NCI-H460 (cell line): ENCODE measurements around the gene RPSA. TPM values are rescaled to one million over a fixed set of nuclear protein-coding genes. Genes with fewer than 3 reads are reported as not detected.
"Not testable (repeated sequence)": the region's sequence is repeated elsewhere in the genome, so short reads cannot be mapped to it uniquely, and the experiment has no call there.

ENCODE experiments used
- DNase-seq: peaks from one replicate; pipeline ENCODE4 v3.0.0-alpha.2; 2016; ENCODE audit warnings: low read depth; ENCODE audit errors: extremely low read depth
- total RNA-seq: library from RNA; depleted of rRNA; stranded (reverse); fragments of >200 nt; shearing (Covaris generic); gene quantifications from 2 replicates; pipeline ENCODE4 v1.2.3, GENCODE V29; 2014

Gene RPSA
- total RNA-seq, 1 experiment from 2014 or later = 2,368 TPM

DNA sequence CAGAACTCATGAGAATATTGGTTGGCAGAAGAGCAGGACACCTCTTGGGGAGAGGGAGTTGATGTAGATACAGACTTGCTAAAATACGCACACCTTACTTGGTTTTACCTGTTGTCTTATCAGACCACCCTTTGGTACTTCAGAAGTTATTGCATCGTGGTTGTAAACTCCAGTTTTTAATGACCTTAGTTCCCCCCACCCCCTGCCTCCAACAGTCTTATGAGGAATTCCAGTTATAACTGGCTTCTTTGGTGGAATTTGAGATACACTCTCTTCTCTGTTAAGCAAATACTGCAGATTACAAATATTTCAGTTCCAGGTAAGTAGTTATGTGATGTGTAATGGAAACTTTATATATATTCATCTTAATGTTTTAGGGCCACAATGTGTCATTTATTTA, 18.4 kb upstream of the RPSA start:
- DNase-seq = no peak

DNA sequence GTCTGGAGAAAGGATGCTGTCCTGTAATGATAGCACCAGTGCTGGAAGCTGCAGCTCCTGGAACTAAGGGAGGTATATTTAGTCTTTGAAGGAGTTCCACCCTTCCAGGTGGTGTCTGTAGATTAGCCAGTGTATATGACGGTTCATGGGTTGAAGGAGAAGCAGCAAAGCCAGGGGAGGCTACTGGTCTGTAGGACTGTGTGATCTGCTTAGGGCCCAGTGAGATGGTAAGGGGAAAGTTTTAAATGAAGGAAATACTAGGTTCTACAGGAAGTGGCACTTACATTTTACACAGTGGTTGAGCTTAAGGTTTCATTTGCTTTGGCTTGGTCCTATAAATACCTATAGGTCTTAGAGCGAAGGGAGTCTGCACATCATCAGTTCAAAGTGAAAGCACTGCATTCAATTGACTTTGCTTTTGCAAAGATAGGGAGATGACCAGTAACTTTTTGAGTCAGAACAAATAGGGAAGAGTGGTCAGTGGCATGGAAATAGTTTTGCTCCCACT, 17.7 kb upstream of the RPSA start:
- no peak for DNase-seq

DNA sequence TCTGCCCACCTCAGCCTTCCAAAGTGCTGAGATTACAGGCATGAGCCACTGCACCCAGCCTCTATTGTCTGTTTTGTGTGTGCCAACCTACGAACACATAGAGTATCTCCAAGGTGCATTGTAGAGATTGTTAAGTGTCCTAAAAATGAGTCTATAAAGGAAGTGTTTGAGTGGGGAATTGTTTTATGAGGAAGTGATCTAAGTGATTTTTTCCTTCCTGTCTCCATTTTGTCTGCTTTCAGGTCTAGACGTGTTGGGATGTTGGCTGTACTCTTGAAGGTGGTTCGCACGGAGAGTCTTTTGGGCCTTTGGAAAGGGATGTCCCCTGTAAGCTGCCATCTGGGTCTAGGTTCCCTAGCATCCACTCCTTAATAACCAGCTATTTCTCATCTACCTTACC, 16.3 kb upstream of the RPSA start:
- no peak for DNase-seq

DNA sequence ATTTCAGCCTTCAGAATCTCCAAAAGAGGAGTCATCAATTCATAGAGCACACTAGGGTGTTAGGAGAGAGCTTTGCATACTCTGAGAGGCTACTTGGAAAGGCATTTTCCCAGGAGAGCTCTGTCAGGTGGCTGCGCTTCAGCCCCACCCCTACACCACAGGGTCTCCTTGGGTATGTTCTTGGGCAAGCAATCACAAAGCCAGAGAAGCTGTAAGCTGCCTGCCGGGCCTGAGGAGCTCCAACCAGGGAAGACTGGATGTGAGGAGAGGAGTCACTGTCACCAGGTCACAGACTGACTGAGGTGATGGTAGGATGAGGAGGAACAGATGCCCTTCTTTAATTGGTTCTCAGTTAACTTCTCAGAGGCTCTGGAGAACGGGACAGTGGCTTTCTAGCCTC, 9.8 kb upstream of the RPSA start:
- DNase-seq = no peak

DNA sequence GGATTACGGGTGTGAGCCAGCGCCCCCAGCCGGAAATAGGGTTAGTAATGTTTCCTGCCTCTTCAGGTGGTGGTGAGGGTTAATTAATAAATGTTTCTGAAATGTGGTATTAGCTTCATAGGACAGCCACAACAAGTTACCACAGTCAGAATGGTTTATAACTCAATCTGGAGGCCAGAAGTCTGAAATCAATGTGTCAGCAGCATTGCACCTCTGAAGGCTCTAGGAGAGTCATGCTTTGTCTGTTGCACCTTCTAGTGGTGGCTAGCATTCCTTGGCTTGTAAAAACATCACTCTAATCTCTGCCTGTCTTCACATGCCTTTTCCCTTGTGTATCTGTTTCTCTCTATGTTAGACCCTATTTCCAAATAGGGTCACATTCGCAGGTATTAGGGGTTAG, 7.8 kb upstream of the RPSA start:
- no peak for DNase-seq

DNA sequence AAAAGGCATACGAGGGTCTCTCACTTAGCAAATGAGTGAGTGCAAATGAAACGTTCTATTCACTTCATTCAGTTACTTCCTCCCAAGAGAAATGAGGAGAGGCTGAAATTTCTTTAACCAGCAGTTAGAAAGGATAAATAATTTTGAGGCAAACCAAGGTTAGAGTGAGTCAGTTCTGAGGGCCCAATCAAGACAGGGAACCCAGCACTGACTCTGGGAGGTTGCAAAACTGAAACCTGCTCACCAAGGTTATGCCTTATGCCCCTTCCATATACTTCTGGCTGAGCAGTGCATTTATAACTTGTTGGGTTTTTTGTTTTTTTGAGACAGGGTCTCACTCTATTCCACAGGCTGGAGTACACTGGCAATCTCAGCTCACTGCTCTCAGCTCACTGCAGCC, 4.5 kb upstream of the RPSA start:
- DNase-seq = no peak

DNA sequence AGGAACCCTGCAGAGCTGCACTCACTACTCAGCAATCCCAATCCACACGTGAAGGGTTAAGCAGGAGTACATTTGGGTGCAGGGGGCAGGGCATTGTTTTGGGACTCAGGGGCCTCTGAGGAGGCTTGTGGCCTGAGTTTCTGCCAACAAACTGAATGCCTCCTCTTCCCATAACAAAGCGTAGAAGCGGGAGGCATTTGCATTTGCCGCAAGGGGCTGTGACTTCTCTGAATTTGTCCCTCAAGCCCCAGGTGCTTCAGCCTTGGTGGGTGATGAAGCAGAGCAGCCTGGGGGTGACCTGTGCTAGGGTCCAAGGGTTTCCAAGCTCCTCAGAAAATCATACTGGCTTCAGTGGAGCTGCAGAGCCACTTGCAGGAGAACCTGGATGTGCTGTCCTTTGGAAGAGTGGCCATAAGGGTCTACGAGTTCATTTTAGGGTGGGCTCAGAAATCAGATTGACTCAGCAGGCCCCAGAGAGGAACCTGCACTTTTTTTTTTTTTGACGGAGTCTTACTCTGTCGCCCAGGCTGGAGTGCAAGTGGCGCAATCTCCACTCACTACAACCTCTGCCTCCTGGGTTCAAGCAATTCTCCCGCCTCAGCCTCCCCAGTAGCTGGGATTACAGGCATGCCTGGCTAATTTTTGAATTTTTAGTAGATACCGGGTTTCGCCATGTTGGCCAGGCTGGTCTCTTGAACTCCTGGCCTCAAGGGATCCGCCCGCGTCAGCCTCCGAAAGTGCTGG, 1.4 kb upstream of the RPSA start:
- DNase-seq = no peak

DNA sequence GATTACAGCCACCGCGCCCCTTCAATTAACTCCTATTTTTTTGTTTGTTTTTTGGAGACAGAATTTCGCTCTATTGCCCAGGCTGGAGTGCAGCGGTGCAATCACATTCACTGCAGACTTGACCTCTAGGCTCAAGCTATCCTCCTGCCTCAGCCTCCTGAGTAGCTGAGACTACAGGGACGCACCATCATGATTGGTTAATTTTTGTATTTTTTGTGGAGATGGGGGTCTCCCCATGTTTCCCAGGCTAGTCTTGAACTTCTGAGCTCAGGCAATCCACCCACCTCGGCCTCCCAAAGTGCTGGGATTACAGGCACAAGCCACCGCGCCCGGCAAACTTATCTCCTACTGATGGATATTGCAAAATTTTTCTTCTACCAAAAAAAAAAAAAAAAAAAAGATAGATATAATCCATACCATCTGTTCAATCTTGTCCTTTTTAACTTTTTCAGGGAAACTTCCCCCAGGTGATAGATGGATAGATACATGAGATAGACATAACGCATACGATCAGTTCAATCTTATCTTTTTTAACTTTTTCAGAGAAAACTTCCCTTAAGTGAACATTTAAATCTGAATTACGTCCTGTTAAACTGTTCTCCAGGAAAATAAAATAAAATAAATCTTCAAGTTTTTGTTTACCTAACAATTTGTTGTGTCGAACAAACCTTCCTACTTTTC, 693 bp upstream of the RPSA start:
- DNase-seq = no peak

DNA sequence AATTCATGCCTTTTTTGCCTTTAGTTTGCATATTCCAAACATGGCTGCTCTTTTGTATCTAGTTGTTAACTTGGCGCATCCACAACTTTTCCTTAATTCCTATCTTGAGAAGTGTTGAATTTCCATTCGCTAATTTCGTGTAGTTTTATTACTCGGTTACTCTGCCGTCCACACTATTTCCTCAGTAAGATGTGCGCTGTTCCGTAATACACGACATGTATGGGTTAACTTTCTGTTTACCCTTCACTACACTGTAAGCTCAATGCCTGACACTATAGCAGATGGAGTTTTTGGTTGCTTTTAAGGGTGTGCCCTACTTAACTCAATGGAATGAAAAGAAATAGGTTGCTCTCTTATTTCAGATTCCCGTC, 724 bp downstream of the RPSA start:
- no peak for DNase-seq

DNA sequence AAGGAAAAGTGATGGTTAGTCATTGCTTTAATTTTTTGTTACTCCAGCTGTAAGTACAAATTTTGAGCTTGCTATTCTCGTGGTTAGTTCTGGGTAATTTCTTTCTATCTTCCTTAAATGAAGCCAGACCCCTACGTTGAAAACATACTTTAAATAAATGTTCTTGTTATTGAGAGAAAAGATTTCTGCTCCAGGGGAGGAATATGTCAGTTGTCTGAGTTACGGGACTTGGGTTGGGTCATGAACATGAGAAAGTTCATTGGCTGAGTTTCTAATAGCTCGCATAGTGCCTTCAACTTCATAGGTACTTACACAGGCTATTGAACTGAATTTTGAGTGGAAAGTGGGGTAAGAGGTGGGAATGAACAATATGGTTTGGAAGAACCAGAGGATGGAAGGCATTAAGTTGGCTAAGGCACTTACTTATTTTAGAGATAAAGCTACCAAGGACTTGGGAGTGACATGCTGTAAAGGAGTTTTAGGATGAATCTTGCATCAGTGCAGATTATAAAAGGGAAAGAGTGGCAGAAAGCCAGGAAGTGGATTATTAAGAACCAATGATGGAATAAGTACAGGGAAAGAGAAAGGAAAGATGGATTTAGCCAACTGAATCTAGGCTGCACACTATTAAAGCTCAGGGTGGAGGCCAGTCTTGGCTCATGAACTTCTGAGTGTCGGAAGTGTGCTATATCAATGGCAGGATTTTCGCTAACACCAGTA, 1.4 kb downstream of the RPSA start:
- no peak for DNase-seq

DNA sequence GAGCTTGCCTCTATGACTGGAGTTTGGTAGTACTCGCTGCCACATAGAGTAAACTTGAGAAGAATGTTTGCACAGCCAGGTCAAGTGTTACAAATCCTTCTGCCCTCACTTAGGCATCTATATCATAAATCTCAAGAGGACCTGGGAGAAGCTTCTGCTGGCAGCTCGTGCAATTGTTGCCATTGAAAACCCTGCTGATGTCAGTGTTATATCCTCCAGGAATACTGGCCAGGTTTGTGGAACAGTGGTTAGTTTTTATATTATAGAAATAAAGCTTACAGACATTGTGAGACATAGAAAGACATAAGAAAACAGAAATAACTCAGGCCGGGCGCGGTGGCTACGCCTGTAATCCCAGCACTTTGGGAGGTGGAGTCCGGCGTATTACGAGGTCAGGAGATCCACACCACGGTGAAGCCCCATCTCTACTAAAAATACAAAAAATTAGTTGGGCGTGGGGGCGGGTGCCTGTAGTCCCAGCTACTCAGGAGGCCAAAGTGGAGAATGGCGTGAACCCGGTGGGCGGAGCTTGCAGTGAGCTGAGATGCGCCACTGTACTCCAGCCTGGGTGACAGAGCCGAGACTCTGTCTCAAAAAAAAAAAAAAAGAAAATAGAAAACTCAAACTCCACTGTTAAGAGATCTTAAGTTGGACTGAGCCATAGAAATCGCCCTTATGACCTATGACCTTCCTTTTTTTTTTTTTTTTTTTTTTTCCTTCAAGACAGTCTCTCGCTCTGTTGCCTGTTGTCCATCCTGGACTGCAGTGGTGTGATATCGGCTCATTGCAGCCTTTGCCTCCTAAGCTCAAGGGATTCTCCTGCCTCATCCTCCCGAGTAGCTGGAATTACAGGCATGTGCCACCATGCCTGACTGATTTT, 2.2 kb downstream of the RPSA start:
- no peak for DNase-seq

DNA sequence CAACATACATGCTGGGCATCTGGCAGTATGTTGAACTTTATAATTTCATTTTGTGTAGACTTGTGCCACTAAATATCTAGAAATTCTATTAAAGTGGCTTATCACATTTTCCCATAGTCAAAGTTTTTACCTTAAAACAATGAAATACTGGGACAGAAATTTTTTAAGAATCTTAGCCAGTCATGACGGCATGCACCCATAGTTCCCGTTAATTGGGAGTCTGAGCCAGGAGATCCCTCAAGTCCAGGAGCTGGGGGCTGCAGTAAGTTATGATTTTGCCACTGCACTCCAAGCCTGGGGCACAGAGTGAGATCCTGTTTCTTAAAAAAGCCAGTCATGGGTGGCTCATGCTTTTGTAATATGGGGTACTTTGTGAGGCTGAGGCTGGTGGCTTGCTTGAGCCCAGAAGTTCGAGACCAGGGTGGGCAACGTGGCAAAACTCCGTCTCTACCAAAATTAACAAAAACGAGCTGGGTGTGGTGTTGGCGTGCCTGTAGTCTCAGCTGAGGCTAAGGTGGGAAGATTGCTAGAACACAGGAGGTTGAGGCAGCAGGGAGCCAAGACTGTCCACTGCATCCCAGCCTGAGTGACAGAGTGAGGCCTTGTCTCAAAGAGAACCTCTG, 3.1 kb downstream of the RPSA start:
- DNase-seq = no peak

DNA sequence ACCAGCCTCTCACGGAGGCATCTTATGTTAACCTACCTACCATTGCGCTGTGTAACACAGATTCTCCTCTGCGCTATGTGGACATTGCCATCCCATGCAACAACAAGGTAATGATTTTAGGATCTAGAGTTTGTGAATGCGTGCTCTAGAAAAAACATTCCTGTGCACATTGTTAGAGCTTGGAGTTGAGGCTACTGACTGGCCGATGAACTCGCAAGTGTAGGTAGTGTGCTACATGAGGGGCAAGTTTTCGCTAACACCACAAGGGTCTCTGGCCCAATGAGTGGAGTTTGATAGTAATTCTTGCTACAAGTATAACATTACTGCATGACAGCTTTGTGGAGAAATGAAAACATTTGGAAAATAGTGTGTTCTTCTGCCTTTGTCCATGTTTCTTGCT, 4.4 kb downstream of the RPSA start:
- DNase-seq = no peak

DNA sequence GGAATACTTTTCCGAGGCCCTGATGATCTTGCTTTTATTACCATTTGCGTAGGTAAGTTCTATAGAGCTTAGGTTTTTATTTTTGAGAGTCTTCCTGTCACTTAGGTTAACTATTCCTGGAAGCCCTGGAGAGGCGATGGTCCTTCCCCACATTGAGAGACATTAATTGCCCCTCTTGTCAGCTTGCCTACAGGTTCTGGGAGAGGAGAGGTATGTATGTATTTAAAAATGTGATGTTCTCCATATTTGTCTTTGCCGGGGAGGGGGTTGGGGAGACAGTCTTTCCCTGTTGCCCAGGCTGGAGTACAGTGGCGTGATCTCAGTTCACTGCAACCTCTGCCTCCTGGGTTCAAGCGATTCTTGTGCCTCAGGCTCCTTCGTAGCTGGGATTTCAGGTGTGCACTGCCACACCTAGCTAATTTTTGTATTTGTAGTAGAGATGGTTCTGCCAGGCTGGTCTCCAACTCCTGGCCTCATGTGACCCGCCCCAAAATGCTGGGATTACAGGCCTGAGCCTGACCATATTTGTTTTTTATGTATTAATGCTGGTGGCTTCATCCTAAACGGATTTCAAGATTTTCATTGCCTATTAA, 6.2 kb downstream of the RPSA start:
- no peak for DNase-seq

DNA sequence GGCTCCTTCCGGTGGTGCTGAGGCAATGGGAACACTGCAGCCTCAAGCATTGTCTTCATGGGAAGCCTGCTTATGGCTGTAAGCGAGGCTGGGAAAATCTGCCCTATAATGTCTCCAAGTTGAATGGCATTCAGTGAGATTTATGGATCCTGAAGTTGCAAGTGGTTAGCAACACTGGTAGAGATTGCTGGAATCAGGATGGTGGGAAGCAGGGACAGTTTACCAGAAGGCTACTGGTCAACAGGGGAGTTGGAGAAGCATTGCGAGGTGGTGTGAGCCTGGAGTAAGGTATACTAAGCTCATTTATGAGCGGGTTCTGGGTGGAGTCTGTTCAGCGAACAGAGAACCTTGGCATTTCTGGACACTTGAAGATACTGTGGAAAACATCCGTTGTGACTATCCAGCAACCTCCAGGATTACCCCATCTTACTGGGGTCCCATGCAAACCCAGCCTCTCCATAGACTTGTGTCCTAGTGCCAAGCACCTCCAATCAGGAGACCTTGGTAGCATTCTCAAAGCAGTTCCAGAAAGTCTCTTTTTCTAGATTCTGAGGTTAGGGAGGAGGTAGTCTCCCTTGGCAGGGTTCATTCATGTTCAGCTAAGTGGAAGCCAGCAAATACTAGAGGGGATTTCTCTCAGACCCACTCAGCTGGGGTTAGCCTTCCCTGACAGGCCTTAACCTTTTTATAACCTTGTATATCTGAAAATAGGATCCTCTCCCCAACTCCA, 7.3 kb downstream of the RPSA start:
- no peak for DNase-seq

DNA sequence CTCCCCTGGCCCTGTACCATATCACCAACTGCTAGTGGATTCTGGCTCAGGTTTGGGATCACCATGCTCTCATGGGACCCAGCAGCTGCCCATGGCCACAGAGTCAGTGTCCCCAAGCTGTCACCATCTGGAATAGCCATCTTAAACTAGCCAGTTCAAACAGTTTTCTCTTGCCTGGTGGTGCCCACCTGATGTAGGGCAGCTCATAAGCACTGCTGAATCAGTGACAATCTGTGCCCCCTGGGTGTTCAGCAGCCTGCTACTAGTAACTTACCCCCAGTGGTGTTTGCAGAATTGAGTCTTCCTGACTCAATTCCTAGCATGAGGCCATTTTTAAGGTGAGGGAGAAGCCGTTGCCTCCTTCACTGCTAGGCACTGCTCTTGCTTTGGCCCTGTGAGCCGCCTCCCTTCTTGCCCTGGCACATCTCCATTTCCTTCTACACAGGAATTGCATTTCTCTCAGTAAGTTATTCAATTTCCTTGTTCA, 7.9 kb downstream of the RPSA start:
- no peak for DNase-seq

DNA sequence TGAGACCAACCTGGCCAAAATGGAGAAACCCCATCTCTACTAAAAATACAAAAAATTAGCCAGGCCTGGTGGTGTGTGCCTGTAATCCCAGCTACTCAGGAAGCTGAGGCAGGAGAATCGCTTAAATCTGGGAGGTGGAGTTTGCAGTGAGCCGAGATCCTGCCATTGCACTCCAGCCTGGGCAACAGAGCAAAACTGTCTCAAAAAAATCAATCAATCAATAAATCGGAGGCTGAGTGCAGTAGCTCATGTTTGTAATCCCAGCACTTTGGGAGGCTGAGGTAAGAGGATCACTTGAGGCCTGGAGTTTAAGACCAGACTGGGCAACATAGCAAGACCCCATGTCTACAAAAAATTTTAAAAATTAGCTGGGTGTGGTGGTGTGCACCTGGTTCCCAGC, 8.8 kb downstream of the RPSA start:
- not testable (repeated sequence) for DNase-seq

DNA sequence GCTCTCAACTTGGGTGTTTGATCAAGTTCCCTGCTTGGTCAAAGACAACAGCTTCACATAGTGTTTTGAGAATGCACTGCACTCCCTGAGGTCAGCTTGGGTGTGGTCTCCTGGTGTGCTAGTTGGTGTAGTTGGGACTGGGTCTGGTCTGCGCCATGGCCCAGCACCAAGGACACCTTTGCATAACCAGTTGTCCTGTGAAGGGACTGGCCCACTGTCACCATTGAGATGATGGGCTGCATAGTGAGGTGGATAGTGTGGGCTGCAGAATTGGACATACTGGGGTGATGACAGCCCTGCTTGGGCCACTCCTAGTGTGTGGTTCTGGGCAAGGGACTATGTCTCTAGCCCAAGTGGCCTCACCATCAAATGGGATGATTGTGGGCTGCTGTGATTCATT, 9.5 kb downstream of the RPSA start:
- no peak for DNase-seq

DNA sequence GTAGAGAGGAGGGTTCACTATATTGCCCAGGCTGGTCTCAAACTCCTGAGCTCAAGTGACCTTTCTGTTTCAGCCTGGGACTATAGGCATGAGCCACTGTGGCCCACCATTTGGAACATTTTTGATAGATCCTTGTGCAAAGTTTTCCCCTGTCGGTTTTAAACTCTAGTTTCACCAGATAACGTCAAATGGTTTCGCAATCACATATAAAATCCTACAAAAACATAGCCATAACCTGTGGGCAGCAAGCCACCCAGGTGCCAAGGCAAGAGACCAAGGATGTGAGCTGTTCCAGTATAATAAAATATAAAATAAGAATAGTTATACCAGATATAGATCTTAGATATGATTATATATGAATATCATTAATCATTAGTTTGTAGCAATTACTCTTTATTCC, 10.5 kb downstream of the RPSA start:
- not testable (repeated sequence) for DNase-seq
